NT2/D1 (cell line): ENCODE measurements around the gene MIEF2.
A peak's percentile ranks its signal among the peaks of the same experiment; 100 is the strongest.

Source experiments
- DNase-seq: peaks from one replicate; pipeline ENCODE4 v3.0.0-alpha.2; 2011; ENCODE audit warnings: low read depth, low spot score
- H3K27me3 ChIP-seq: 2 replicates; pipeline ENCODE4 v1.6.0; 2011; ENCODE audit warnings: mild to moderate bottlenecking; ENCODE audit not compliant: insufficient read length, insufficient read depth
- H3K36me3 ChIP-seq: 2 replicates; pipeline ENCODE4 v1.6.1; 2011; ENCODE audit warnings: mild to moderate bottlenecking, low read length, mixed read lengths; ENCODE audit not compliant: insufficient read depth, insufficient read length
- H3K4me1 ChIP-seq: 2 replicates; pipeline ENCODE4 v1.5.1; 2011; ENCODE audit not compliant: insufficient read depth, insufficient read length
- H3K4me3 ChIP-seq: 2 replicates; pipeline ENCODE4 v1.5.1; 2011; ENCODE audit warnings: low read depth; ENCODE audit not compliant: insufficient read length
- H3K9ac ChIP-seq: 2 replicates; pipeline ENCODE4 v1.6.0; 2011; ENCODE audit warnings: low read depth; ENCODE audit not compliant: insufficient read length
- H3K9me3 ChIP-seq: 2 replicates; pipeline ENCODE4 v1.5.1; 2011; ENCODE audit warnings: mild to moderate bottlenecking, low read length; ENCODE audit not compliant: insufficient read depth
- SUZ12 ChIP-seq: IDR thresholded peaks from 2 replicates; pipeline ENCODE4 v1.6.1; 2011; ENCODE audit not compliant: insufficient read length, insufficient read depth; ENCODE audit errors: extremely low read depth
- YY1 ChIP-seq: IDR thresholded peaks from 2 replicates; pipeline ENCODE4 v1.6.1; 2011; ENCODE audit not compliant: insufficient read length, insufficient read depth
- ZNF274 ChIP-seq: IDR thresholded peaks from 2 replicates; pipeline ENCODE4 v1.6.1; 2011; ENCODE audit warnings: mild to moderate bottlenecking, low read depth, low read length

Gene MIEF2

DNA sequence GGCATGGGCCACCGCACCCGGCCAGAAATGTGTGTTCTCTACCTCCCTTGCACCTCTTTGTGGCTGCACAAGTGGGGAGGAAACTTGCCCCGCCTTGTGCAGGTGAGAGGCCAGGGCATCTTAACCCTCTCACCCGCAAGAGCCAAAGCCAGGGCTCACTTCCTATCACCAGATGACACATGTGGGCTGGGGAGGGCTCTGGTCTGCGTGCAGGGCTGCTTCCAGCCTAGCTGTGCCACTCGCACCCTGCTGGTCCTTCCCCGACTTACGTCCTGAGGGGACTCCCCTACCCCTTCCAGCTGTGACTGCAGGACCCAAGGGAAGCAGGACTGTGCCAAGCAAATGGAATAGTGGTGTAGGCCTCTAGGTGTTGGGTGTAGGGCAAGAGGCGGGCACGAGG, 6.9 kb downstream of the MIEF2 start:
- no peak overlapping the region for H3K9ac ChIP-seq
- H3K9me3 ChIP-seq, result no peaks in the 10 kb centered on the region
- no peak for DNase-seq
- TF ChIP-seq ZNF274 (no peak), SUZ12 (no peak), YY1 (no peak)
- peaks cover 14% of the 10 kb centered on the region for H3K4me1 ChIP-seq
- H3K27me3 ChIP-seq, result no peaks in the 10 kb centered on the region
- peaks cover 55% of the 10 kb centered on the region for H3K36me3 ChIP-seq
- H3K4me3 ChIP-seq, result no peak overlapping the region

DNA sequence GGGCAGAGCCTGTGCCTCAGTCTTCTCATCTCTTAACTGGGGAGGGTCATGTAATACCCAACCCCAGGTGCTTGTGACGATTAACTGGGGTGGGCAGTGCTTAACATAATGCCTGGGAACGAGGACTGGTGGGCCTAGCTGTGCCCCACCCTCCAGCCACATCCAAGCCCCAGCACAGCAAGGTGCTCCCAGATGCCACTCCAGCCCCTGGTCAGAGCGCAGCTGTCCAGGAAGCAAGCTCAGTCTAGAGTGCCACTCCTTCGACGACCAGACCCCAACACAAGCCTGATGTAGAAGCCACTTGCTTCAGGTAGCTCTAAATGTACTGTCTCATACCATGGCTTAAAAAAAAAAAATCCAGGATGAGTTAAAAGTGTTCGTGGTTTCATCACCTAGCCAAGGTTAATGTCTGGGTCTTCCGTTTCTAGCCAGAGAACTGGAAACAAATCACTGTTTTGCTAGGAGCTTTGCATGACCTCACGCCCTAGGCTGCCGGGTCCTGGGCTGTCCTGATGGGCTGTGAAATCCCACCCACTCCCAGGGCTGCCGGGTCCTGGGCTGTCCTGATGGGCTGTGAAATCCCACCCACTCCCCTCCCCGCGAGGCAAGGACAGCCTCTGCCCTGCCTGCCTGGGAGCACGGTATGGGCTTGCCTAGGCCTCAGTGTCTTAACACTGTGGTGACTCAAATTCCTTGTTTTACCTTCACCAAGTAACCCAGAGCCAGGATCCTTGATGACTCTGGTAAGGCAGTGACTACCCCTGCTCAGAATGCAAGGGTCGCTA, 7.7 kb downstream of the MIEF2 start:
- peak; percentile 40 for DNase-seq
- peaks cover 14% of the 10 kb centered on the region for H3K4me1 ChIP-seq
- no peak overlapping the region for H3K9ac ChIP-seq
- no peak overlapping the region for H3K4me3 ChIP-seq
- peaks cover 54% of the 10 kb centered on the region for H3K36me3 ChIP-seq
- H3K27me3 ChIP-seq, result no peaks in the 10 kb centered on the region
- no peaks in the 10 kb centered on the region for H3K9me3 ChIP-seq
- TF ChIP-seq SUZ12, result no peak
- TF ChIP-seq YY1, result no peak
- no peak for TF ChIP-seq ZNF274

DNA sequence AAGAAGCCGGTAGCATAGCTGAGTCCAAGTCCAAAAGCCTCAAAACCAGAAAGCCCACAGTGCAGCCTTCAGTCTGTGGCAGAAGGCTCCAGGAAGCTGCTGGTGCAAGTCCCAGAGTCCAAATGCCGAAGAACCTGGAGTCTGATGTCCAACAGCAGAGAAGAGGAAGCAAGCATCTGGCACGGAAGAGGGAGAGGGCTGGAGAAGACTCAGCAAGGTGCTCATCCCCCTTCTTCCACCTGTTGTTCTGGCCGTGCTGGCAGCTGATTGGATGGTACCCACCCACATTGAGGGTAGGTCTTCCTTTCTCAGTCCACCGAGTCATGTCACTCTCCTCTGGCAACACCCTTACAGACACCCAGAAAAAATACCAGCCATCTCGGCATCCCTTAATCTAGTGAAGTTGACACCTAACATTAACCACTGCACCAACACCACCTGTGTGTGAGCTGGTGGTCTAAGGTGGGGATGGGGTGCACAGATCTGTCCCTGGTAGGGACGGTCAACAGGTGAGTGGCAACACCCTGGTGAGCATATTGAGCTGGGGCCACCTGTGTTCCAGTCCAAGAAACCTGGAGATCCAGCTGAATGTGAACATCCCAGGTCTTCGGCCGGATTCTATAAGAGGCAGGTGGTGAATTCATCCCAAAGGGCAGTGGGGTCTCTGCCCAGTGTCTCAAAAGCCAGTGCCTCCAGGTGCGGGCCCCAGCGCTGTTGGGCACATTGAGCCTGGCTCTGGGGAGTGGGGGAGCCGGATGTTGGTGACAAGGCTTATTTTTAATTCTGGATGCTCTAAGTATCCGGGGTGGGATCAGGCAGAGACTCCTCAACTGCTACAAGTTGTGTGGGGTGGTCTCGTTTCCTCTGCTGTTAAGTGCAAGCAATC, 9.8 kb downstream of the MIEF2 start:
- H3K27me3 ChIP-seq, result no peaks in the 10 kb centered on the region
- H3K9ac ChIP-seq, result no peak overlapping the region
- H3K36me3 ChIP-seq, result peaks cover 45% of the 10 kb centered on the region
- TF ChIP-seq ZNF274 (no peak), YY1 (no peak), SUZ12 (no peak)
- H3K9me3 ChIP-seq, result no peaks in the 10 kb centered on the region
- no peak for DNase-seq
- no peak overlapping the region for H3K4me3 ChIP-seq
- peaks cover 14% of the 10 kb centered on the region for H3K4me1 ChIP-seq

DNA sequence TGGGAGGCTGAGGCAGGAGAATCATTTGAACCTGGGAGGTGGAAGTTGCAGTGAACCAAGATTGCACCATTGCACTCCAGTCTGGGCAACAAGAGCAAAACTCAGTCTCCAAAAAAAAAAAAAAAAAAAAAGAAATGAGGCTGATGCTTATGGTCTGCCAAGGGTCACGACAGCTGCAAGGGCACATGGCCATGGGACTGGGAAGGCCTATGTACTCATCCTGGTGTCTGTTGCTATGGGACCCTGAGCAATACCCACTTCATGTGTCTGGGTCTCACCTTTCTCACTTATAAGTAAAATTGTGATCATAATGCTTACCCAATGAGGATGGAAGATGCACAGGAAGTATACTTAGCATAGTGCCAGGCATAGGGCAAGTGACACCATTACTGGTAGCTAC, 16.6 kb downstream of the MIEF2 start:
- Histone ChIP-seq H3K4me1 (no peaks in the 10 kb centered on the region), H3K36me3 (peaks cover 73% of the 10 kb centered on the region), H3K27me3 (no peaks in the 10 kb centered on the region), H3K4me3 (no peak overlapping the region), H3K9me3 (no peaks in the 10 kb centered on the region), H3K9ac (no peak overlapping the region)
- TF ChIP-seq YY1 (no peak), SUZ12 (no peak), ZNF274 (no peak)
- DNase-seq, result no peak

DNA sequence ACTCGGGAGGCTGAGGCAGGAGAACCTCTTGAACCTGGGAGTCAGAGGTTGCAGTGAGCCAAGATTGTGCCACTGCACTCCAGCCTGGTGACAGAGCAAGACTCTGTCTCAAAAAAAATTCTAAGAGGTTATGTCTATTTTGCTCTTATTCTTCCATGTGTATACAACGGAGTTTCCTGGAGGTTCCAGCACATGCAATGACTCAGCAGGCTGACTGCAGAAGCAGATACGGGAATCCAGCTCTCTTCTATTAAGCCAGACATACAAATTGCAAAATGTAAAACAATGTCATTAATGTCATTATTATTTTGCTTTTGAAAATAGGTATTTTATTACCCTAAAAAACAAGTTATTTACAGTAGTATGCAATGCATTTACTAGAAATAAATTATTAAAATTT, 18.4 kb downstream of the MIEF2 start:
- H3K4me3 ChIP-seq, result no peak overlapping the region
- TF ChIP-seq SUZ12 (no peak), ZNF274 (no peak)
- no peak overlapping the region for H3K9ac ChIP-seq

DNA sequence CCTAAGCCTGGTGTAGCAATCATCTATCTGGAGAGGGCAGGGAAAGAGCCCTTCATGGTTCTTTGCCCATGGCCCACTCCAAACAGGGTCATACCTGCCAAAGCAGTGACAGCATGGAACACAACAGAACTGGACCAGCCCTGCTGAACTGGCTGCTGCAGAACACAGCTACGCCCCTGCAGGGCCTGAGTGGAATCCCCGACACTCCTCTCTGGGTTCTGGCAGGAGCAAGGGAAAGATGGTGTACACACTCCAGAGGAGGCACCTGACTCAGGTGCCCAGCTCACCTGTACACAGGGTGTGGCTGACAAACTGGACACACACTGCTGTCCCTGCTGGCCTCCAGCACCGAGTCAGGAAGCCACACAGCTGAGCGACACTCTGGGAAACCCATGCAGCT, 19.8 kb downstream of the MIEF2 start:
- H3K9me3 ChIP-seq, result no peaks in the 10 kb centered on the region
- no peak for TF ChIP-seq ZNF274
- no peak for TF ChIP-seq YY1
- TF ChIP-seq SUZ12, result no peak
- no peak overlapping the region for H3K4me3 ChIP-seq
- no peak for DNase-seq
- peaks cover 82% of the 10 kb centered on the region for H3K36me3 ChIP-seq
- no peaks in the 10 kb centered on the region for H3K27me3 ChIP-seq
- no peak overlapping the region for H3K9ac ChIP-seq
- no peaks in the 10 kb centered on the region for H3K4me1 ChIP-seq

More for the DNA sequence above, 18.4 kb downstream of the MIEF2 start:
- Histone ChIP-seq H3K27me3 (no peaks in the 10 kb centered on the region), H3K36me3 (peaks cover 77% of the 10 kb centered on the region), H3K9me3 (no peaks in the 10 kb centered on the region), H3K4me1 (no peaks in the 10 kb centered on the region)
- DNase-seq, result no peak

DNA sequence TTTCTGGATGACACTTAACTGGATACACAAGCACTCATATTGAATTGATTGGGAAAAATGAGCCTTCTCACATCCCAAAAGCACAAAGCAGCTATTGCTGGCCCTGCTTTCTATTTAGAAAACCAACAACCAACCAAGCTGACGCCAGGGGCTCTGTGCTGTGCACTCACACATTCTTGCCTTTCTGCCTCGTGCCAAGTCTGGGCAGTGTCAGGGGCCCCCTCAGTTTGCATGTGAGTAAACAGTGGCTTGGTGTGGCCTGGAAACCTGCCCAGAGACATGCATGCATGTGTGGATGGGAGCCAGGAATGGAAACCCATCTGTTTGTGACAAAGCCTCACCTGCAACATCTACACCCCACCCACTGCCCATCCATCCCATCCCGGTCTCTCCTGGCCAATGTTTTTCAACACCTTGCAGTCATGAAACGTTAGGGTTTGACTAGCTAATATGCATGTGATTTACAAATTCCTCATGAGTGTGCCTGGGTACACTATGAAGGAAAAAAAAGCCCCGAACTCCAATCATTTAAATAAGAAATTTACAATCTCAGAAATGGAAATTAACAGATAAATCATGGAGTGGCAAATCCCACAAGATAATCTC, 20.4 kb downstream of the MIEF2 start:
- H3K4me1 ChIP-seq, result no peaks in the 10 kb centered on the region
- no peak overlapping the region for H3K4me3 ChIP-seq
- H3K9me3 ChIP-seq, result no peaks in the 10 kb centered on the region
- DNase-seq, result no peak
- H3K36me3 ChIP-seq, result peaks cover 86% of the 10 kb centered on the region
- H3K27me3 ChIP-seq, result no peaks in the 10 kb centered on the region
- no peak overlapping the region for H3K9ac ChIP-seq
- no peak for TF ChIP-seq ZNF274
- TF ChIP-seq SUZ12, result no peak
- no peak for TF ChIP-seq YY1
